Measurements from ENCODE around the gene ADGRG6.

- TF ChIP-seq CTCF (IDR thresholded peaks at IDR 0.05), result no peak
- no peak for TF ChIP-seq POLR2A (IDR thresholded peaks at IDR 0.05)
Observed at GRCh38 chr6:142258757-142259156, 43.0 kb upstream of the ADGRG6 start.

Measured in esophagus squamous epithelium (tissue), 4 donors.